ENCODE measurements around the gene OR1Q1.
A peak's percentile ranks its signal among the peaks of the same experiment; 100 is the strongest.
"Not testable (repeated sequence)": the region's sequence is repeated elsewhere in the genome, so short reads cannot be mapped to it uniquely, and the experiment has no call there.

The OR1Q1 gene

GRCh38 chr9:122614362-122614761 is at the start of gene OR1Q1:
Gene OR1Q1 (plus strand): TSS chr9:122614738. CDS start chr9:122614738, 0 bp downstream.
- no peak for DNase-seq (ENCODE audit: low spot score)

- DNase-seq (ENCODE audit: low spot score), result no peak
Measured at GRCh38 chr9:122567901-122568300, 46.6 kb upstream of the OR1Q1 start.

GRCh38 chr9:122572456-122572855 is 42.1 kb upstream of the OR1Q1 start:
- no peak for DNase-seq (ENCODE audit: low spot score)

- DNase-seq (ENCODE audit: low spot score), result no peak
Measured at GRCh38 chr9:122579874-122580273, 34.7 kb upstream of the OR1Q1 start.

- no peak for DNase-seq (ENCODE audit: low spot score)
Measured at GRCh38 chr9:122580360-122580759, 34.2 kb upstream of the OR1Q1 start.

GRCh38 chr9:122583284-122583683 is 31.3 kb upstream of the OR1Q1 start, which contains the start of gene OR1L8:
Gene OR1L8 (minus strand): TSS chr9:122583384. CDS start chr9:122568477, 14,907 bp downstream.
- not testable (repeated sequence) for DNase-seq (ENCODE audit: low spot score)

- DNase-seq (ENCODE audit: low spot score), result no peak
Measured at GRCh38 chr9:122605691-122606090, 8.8 kb upstream of the OR1Q1 start.

- no peak for DNase-seq (ENCODE audit: low spot score)
Measured at GRCh38 chr9:122606587-122606986, 8.0 kb upstream of the OR1Q1 start.

GRCh38 chr9:122609804-122610203 is 4.7 kb upstream of the OR1Q1 start:
- DNase-seq (ENCODE audit: low spot score), result no peak

- DNase-seq (ENCODE audit: low spot score), result no peak
Measured at GRCh38 chr9:122619996-122620395, 5.5 kb downstream of the OR1Q1 start.

- DNase-seq (ENCODE audit: low spot score), result peak; percentile 2
Measured at GRCh38 chr9:122642226-122642625, 27.7 kb downstream of the OR1Q1 start.

- DNase-seq (ENCODE audit: low spot score), result no peak
Measured at GRCh38 chr9:122656378-122656777, 41.8 kb downstream of the OR1Q1 start.

- DNase-seq (ENCODE audit: low spot score), result no peak
Measured at GRCh38 chr9:122657527-122657926, 43.0 kb downstream of the OR1Q1 start, which contains the start of gene OR1B1. Gene OR1B1 (minus strand): TSS chr9:122657627.

- no peak for DNase-seq (ENCODE audit: low spot score)
Measured at GRCh38 chr9:122661416-122661815, 46.9 kb downstream of the OR1Q1 start, which contains the start of gene OR1L1. Gene OR1L1 (plus strand): TSS chr9:122661716. CDS start chr9:122661716, 0 bp downstream.

Data from germinal center (tissue), 1 donor.